Ovary (tissue), 1 donor: ENCODE measurements around the gene CRTAC1.

ENCODE experiments used
- EP300 ChIP-seq: sonication (generic); formaldehyde crosslinking; IDR thresholded peaks from one replicate; pipeline ENCODE4 v1.6.1; 2017; ENCODE audit warnings: antibody characterized with exemption
- POLR2A ChIP-seq: fragments of 450-650 bp; IDR thresholded peaks from one replicate; pipeline ENCODE4 v1.6.1; 2017; ENCODE audit warnings: antibody characterized with exemption, mild to moderate bottlenecking, moderate library complexity

DNA sequence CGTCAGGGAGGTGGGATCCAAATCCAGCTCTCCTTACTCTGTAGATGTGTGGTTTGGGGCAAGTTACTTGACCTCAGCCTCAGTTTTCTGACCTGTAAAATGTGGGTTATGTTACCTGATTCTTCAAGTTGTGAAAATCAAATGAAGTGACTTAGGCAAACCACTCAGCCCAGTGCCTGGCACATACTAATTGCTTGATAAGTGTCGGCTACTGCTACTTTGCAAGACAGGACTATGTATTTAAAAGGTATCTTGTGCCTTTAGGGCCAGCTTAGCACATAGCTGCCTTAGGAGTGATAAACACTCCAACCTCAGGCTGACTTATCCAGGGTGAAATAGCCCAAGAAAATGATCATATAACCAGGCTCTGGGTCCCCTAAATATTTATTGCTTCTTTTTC is 137.9 kb downstream of the CRTAC1 start:
- TF ChIP-seq POLR2A, result no peak
- no peak for TF ChIP-seq EP300
